22Rv1 (cell line): ENCODE results near the gene MB21D2.

Experiments
- ZFX ChIP-seq: fragments of 450-650 bp; IDR thresholded peaks from 2 replicates; pipeline ENCODE4 v1.6.1; 2017; ENCODE audit warnings: antibody characterized with exemption, borderline replicate concordance
- TF ChIP-seq, protein P1 (sequence below): fragments of 450-650 bp; IDR thresholded peaks from 2 replicates; pipeline ENCODE4 v1.5.1; 2017; ENCODE audit warnings: mild to moderate bottlenecking

DNA sequence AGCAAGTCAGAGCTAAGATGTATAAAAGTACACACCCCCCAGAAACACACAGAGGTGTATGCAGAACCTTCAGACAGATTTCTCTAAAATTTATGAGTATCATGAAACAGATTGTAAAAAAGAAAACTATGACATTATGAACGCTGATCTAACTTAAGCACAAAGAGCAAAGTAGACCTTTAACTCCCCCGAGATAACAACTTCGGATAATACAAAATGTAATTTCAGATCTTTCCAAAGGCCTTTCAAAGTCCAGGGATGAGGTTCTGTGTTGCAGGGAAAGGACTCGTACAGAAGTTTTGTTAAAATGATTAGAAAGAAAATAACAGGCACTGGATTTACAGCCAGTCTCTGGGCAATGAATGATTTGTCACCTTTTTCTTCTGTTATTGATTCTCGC lies 97.5 kb downstream of the MB21D2 start:
- TF ChIP-seq, protein P1, sequence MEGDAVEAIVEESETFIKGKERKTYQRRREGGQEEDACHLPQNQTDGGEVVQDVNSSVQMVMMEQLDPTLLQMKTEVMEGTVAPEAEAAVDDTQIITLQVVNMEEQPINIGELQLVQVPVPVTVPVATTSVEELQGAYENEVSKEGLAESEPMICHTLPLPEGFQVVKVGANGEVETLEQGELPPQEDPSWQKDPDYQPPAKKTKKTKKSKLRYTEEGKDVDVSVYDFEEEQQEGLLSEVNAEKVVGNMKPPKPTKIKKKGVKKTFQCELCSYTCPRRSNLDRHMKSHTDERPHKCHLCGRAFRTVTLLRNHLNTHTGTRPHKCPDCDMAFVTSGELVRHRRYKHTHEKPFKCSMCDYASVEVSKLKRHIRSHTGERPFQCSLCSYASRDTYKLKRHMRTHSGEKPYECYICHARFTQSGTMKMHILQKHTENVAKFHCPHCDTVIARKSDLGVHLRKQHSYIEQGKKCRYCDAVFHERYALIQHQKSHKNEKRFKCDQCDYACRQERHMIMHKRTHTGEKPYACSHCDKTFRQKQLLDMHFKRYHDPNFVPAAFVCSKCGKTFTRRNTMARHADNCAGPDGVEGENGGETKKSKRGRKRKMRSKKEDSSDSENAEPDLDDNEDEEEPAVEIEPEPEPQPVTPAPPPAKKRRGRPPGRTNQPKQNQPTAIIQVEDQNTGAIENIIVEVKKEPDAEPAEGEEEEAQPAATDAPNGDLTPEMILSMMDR: no peak
- TF ChIP-seq ZFX: no peak
